Measurements from ENCODE around the gene PSEN2. TPM values are rescaled to one million over a fixed set of nuclear protein-coding genes. Genes with fewer than 3 reads are reported as not detected.

PSEN2 gene
- total and polyA plus RNA-seq, 10 of the 15 experiments (the other 5 are each of a cell fraction or from before 2014, with no cell fraction given): 0.90 to 13.3 (median 7.0) TPM

GRCh38 chr1:226898246-226898645 is 27.8 kb downstream of the PSEN2 start:
- intact Hi-C loops (cut with micrococcal nuclease; ENCODE audit: unreplicated experiment): no loop called here
- DNase-seq (ENCODE audit: low read depth, low spot score): no peak
- no peak for ATAC-seq
- Histone ChIP-seq H3K9me3 (replicated peaks; ENCODE audit: control insufficient read depth, insufficient read depth, low read length) (no peaks in the 10 kb centered on the region; the same call in 2 of the 3 replicates), H3K4me2 (ENCODE audit: control insufficient read depth, insufficient read depth) (no peak overlapping the region), H3K36me3 (ENCODE audit: control insufficient read depth in 2 of 2, insufficient read depth in 2 of 2, low read length in 1 of 2) (no peaks in the 10 kb centered on the region; a peak in 2 of 4 replicates), H3K4me3 (no peak overlapping the region), H3K27ac (ENCODE audit: control insufficient read depth, insufficient read depth) (no peak overlapping the region), H3K9ac (ENCODE audit: control insufficient read depth, insufficient read depth, low read length) (no peak overlapping the region), H2AFZ (ENCODE audit: control insufficient read depth, low read depth, low read length) (no peak overlapping the region), H3K79me2 (ENCODE audit: control insufficient read depth, insufficient read depth, low read length) (no peaks in the 10 kb centered on the region), H4K20me1 (ENCODE audit: control insufficient read depth, insufficient read depth) (no peaks in the 10 kb centered on the region), H3K4me1 (ENCODE audit: control insufficient read depth, insufficient read depth, low read length) (no peaks in the 10 kb centered on the region), H3K27me3 (replicated peaks in 1 of 2; ENCODE audit: control insufficient read depth in 2 of 2, insufficient read depth in 2 of 2, low read length in 1 of 2) (no peaks in the 10 kb centered on the region)
- no peak for FAIRE-seq
- WGBS (ENCODE audit: insufficient coverage, insufficient replicate concordance, low lambda C conversion rate, missing lambda C conversion rate): 72% methylated on average over 3 of the region's 3 CpGs
- ChIA-PET POLR2A (no interaction called here), RAD21 (ENCODE audit: unreplicated experiment) (no interaction called here), CTCF (interaction anchor here (1.4 kb wide), 1 partner anchor 14 kb away, joined by 4 read pairs; no protein-coding TSS in a partner anchor), SMC1A (ENCODE audit: uncharacterized antibody, unreplicated experiment) (no interaction called here)
- no TSS peak for BruUV-seq (replicated peaks)
- in situ Hi-C loops (cut with MboI): no loop called here
- TF ChIP-seq PBX3 (IDR thresholded peaks at IDR 0.05; ENCODE audit: insufficient replicate concordance, low read depth, low read length) (no peak), EP300 (IDR thresholded peaks at IDR 0.05; ENCODE audit: borderline replicate concordance in 1 of 2, control insufficient read depth in 1 of 2, low read depth in 2 of 2, low read length in 2 of 2) (no peak), EZH2 (IDR thresholded peaks at IDR 0.05; ENCODE audit: borderline replicate concordance, control insufficient read depth, low read depth, low read length) (no peak), ZNF384 (IDR thresholded peaks at IDR 0.05; ENCODE audit: borderline replicate concordance, low read depth, low read length) (no peak), ZNF622 (IDR thresholded peaks at IDR 0.05) (no peak), BMI1 (IDR thresholded peaks at IDR 0.05; ENCODE audit: borderline replicate concordance) (no peak), E2F4 (IDR thresholded peaks at IDR 0.05; ENCODE audit: low read depth, low read length) (no peak), ELK1 (IDR thresholded peaks at IDR 0.05; ENCODE audit: low read depth, low read length) (no peak), ZNF687 (IDR thresholded peaks at IDR 0.05) (no peak), NFYB (IDR thresholded peaks at IDR 0.05; ENCODE audit: insufficient read depth, low read depth, low read length) (no peak), MTA3 (IDR thresholded peaks at IDR 0.05; ENCODE audit: borderline replicate concordance, low read length) (no peak), ASH2L (IDR thresholded peaks at IDR 0.05; ENCODE audit: borderline replicate concordance, low read depth) (no peak), NFYA (IDR thresholded peaks at IDR 0.05; ENCODE audit: borderline replicate concordance, low read depth, low read length) (no peak)
- TF ChIP-seq, protein P1, sequence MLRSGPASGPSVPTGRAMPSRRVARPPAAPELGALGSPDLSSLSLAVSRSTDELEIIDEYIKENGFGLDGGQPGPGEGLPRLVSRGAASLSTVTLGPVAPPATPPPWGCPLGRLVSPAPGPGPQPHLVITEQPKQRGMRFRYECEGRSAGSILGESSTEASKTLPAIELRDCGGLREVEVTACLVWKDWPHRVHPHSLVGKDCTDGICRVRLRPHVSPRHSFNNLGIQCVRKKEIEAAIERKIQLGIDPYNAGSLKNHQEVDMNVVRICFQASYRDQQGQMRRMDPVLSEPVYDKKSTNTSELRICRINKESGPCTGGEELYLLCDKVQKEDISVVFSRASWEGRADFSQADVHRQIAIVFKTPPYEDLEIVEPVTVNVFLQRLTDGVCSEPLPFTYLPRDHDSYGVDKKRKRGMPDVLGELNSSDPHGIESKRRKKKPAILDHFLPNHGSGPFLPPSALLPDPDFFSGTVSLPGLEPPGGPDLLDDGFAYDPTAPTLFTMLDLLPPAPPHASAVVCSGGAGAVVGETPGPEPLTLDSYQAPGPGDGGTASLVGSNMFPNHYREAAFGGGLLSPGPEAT (IDR thresholded peaks at IDR 0.05; ENCODE audit: low read depth): no peak

All from GM12878 (cell line).